Putamen (tissue), 1 donor: ENCODE measurements around the gene CCDC43.
"Not testable (repeated sequence)": the region's sequence is repeated elsewhere in the genome, so short reads cannot be mapped to it uniquely, and the experiment has no call there.

Experiments
- DNase-seq: peaks from one replicate; pipeline ENCODE4 v3.0.0-alpha.2; 2016; ENCODE audit warnings: low spot score

The CCDC43 gene, protein sequence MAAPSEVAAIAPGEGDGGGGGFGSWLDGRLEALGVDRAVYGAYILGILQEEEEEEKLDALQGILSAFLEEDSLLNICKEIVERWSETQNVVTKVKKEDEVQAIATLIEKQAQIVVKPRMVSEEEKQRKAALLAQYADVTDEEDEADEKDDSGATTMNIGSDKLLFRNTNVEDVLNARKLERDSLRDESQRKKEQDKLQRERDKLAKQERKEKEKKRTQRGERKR

DNA sequence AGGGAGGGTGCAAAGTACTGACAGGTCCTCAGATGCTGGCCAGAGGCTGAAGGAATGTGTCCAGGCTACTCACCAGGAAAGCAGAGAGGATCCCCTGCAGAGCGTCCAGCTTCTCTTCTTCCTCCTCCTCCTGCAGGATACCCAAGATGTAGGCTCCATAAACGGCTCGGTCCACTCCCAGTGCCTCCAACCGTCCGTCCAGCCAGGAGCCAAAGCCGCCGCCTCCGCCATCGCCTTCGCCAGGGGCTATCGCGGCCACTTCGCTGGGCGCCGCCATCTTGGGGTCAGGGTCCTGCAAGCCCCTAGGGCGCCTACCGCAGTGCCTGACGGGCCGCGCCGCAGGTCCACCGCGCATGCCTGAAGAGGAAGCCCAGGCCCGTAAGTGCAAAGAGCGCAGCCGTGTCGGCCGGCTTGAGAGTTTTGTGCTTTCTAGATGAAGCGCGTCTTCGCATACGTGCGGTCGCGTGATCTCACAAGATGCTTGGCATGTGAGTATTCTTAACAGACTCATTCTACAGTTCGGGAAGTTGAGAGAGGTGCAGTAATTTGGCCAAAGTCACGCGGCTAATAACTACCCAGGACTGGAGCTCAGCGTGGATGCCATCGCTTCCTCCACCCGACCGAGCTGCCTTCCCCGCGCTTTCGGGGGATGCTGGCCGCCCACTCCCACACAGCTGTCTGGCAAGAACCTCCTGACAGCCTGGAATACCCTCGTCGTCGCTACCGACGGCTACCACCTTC, at the start of gene CCDC43:
Gene CCDC43 (minus strand): TSS at position 300 of the 741 bp plus-strand sequence. CDS start 23 bp downstream, at position 277.
- DNase-seq = peak; percentile 90

DNA sequence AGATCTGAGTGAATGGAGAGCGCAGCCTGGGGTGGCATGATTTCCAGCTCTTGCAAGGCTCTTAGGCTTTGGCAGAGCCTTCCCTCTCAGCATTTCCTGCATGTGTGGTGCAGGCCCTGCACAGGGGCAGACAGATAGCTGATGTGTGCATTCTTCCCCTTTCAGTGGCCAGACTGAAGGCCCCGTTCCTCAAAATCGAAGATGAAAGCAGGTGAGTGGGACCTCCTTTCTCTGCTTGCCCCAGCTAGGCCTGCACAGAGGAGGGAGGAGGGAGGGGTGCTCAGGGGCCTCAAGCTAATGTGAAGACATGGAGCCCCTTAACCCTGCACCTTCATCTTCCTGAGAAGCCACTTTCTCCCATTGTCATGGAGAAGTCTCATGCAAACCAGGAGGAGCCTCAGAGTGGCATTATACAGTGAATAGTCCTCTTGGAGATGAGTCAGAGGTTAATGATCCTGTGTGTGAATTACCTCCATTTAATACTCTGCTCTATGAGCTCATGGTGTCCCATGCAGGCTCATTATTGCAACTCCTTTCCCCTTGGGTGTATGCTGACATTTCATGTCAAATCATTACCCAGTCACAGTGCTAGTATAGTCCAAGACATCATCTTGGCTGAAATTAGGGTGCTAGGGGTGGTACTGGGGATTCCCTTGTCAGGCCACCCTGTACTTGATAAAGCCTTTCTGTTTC, 48.8 kb upstream of the CCDC43 start:
- no peak for DNase-seq

DNA sequence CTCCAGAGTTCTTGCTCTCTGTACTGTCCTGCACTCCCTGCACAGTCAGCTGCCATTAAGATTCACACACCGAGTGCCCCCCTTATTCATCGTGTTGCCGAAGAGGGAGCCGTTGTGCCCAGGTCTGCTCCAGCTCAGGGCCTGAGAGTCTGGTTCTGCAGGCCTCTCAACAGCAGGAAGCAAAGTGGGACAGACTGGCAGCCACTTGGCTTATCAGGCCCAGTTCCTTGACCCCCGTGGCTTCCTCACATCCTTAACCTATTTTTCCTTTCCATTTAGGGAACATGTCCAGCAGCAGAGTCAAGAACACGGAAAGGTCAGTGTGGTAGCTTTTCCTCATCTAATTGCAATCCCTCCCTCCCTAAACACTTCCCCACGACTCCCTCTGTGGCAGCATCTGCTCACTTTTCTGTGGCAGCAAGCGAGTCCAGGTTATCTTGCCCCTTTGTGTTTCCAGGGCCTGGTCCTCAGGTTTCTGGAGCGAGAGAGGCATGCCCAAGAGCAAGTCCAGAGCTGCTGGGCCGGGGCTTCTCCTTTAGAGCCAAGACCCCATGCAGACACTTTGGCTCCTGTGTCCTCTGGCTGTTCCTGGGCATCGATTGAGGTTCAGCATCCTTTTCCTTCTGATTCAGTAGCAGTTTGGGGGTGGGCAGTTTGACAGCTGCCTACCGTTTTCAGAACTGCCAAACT, 47.1 kb upstream of the CCDC43 start:
- DNase-seq = no peak

DNA sequence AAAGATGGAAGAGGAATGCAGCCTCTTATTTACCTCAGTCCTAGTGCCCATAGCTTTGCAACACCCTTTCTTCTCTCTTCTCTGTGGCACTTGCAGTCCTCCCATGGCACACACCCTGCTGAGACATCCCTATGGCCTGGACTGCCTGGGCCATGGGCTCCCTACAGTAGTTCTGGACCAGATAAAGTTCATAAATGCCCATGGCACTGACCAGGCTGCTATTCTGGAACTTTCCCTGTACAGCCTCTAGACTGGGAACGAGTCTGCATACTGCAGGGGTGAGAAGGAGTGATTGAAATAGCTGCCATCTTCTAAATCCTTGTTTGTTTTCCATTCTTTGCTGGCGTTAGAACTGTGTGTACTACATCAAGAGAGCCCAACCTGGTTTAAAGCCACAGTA, 44.7 kb upstream of the CCDC43 start:
- DNase-seq = no peak

DNA sequence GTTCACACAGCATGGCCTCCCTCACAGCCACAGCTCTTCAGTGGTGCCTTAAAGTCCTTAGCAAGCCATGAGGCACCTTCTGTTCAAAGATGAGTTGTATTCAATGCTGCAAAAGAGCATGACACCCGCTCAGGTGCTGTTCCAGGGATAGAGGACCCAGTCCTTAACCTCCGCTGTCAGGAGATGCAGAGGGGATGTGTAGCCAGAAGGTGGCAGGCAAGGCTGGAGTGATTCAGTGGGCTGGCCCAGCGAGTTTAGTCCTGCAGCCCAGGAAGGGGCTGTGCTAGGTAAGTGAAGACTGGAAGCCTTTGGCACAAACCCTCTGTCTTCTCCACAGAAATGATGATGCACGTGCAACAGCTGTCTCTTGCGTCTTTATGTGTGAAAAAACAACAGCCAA, 44.2 kb upstream of the CCDC43 start:
- DNase-seq = no peak

DNA sequence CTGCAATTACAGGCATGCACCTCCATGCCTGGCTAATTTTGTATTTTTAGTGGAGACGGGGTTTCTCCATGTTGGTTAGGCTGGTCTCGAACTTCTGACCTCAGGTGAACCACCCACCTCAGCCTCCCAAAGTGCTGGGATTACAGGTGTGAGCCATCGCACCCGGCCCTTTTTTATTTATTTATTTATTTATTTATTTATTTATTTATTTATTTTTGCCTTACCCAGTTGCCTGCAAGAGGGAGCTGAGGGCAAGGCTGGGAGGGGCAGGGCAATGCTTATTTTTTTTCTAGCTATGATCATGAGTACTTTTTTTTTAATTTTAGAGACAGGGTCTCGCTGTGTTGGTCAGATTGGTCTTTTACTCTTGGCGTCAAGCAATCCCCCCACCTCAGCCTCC, 36.5 kb upstream of the CCDC43 start:
- DNase-seq = not testable (repeated sequence)

DNA sequence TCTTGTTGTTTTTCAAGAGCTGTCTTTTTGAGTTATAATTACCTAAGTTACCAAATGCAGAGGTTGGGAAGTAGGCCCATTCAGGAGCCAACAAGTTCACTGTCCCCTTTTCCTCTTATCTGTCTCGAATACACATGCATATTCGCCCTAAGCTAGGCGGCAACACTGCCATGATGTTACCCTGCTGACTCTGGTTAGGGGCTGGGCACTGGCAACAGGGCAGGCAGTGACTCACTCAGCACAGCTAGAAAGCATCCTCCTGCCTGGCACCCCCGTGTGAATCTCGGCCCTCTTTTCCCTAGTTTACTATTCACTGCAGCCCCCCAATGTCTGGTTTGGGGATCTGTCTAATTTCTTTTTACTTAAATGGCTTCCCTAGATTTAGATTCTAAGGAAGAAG, 32.7 kb upstream of the CCDC43 start:
- DNase-seq = no peak

DNA sequence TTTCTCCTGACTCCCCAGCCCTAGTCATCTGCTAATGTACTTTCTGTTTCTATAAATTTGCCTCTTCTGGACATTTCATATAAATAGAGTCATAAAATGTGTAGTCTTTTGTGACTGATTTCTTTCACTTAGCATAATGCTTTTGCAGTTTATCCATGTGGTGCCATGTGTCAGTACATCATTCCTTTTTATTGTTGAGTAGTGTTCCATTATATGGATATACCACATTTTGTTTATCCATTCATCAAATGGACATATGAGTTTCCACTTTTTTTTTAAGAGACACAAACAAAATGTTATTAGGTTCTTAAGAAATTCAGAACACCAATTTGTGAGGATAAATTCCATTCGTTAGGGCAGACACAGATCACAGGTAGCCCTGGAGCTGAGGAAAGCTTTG, 29.9 kb upstream of the CCDC43 start:
- DNase-seq = no peak

DNA sequence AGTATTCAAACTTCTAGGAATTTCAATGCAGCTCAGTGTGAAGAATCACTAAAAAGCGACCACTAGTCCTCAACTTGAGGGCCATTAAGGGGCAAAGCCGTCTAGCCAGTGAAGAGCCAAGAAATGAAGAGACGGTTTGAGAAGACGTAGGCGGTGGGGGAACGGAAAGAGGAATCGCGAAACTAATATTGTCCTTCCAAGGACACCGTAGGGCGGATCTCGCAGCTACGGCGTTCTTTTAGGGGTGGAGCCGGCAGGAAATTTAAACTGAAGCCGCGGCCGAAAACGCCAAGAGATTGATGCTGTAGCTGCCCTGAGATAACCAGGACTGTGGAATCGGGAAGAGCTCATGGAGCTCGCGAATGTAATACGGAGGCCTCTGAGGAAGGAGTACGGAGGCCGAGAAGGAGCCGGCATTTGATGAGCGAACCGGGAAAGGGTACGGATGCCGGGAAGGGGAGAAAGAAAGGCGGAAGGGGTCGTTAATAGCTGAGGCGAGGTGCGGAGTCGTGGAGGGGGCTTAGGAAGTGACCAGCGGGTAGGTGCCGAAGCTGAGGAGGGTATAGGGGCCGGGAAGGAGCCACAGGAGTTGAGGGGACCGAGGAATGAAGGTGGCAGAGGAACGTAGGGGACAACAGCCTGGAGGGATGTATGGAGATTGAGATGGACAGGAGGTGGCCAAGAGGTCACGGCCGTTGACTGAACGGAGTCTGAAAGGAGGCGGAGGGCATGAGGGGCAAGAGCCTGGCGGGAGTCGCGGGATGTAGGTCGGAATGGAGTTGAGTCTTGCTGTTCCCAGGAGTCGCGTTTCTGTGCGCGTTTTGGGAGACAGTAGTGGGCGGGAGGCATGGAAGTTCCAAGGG, 19.1 kb upstream of the CCDC43 start, which contains the start of gene DBF4B:
Gene DBF4B (plus strand): TSS at position 265 of the 863 bp plus-strand sequence. CDS start 156 bp downstream, at position 421.
- peak; percentile 89 for DNase-seq

DNA sequence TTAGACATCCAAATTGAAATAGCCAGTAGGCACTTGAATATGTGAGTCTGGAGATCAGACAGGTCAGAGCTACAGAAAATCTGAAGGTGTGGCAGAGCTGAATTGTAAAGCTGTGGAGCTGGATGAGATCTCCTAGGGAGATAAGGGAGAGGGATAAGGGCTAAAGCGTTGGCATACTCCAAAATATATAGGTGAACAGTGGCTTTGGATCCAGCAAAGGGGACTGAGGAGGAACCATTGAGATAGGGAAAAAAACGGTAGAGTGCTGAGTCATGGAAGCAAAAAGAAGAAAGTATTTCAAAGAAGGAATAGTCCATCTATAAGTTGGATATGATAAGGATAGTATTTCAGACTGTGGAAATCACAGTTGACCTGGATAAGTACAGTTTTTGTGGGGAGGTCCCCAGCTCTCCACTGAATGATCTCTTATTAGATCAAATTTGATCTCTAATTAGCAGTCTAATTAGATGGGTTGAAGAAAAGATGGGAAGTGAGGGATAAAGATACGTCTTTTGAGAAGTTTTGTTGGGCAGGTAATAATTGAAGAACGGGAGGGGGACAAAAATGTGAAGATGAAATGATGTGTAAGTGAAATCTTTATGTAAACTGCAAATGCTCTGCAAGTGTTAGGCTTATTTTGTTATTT, 18.3 kb upstream of the CCDC43 start:
- no peak for DNase-seq

DNA sequence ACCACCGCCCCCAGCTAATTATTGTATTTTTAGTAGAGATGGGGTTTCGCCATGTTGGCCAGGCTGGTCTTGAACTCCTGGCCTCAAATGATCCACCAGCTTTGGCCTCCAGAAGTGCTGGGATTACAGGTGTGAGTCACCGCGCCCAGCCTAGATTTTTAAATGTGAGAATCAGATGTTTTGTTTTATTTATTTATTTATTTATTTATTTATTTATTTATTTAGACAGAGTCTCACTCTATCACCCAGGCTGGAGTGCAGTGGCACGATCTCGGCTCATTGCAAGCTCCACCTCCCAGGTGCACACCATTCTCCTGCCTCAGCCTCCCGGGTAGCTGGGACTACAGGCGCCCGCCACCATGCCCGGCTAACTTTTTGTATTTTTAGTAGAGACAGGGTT, 10.7 kb upstream of the CCDC43 start:
- not testable (repeated sequence) for DNase-seq

DNA sequence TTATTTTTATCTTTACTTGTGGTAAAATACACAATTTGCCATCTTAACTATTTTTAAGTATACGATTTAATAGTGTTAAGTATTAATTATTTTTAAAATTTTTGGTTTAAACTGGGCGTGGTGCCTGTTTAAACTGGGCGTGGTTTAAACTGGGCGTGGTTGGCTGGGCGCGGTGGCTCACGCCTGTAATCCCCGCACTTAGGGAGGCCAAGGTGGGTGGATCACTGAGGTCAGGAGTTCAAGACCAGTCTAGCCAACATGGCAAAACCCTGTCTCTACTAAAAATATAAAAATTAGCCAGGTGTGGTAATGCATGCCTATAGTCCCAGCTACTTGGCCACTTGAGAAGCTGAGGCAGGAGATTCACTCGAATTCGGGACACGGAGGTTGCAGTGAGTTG, 4.0 kb upstream of the CCDC43 start:
- no peak for DNase-seq

DNA sequence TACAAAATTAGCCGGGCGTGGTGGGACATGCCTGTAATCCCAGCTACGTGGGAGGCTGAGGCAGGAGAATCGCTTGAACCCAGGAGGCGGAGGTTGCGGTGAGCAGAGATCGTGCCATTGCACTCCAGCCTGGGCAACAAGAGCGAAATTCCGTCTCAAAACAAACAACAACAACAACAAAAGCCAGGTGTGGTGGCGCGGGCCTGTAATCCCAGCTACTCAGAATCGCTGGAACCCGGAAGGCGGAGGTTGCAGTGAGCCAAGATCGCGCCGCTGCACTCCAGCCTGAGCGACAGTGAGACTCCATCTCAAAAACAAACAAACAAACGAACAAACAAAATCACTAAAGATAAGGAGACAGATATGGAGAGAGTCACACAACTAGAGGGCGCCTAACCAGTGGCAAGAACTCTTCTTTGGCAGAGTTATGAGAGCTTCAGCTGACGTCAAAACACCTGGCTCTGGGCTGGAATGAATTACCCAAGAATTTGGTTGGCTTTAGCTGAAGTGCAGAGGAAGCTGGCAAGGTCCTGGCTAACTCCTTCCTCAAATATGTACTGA, 1.2 kb upstream of the CCDC43 start:
- DNase-seq = not testable (repeated sequence)

DNA sequence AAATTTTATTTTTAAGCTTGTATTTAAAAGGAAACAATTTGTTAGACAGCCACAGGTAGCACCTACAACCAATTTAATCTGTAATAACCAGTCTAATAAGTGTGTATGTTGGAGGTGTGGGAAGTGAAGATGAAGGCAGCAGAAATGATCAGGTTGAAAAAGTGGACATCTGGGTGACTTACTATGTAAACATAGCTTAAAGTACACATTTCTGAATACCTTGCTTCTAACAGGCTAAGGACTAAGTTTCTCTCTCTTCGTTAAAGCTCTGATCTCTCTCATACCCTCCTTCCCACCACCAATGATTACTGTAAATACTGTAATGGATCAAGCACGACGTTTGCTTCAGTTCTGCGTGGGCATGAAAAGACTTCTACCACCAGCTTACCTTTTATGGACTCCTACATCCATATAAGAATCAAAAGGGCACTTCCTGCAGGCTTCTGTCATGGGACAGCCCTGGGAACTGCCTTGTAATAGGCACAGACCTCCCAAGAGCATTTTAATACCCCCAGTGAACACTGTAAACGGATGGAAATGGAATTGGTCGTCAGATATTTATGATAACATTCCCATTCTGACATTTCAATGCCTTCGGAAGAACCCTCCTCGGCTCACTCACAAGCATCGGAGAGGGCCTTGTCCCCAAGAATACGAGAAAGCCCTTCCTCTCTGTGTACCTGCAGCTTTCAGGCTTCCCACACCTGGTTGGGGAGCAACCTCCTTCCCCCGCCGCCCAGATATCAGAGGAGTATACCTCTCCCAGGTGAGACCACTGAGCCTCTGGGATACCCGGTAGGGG, 700 bp downstream of the CCDC43 start:
- no peak for DNase-seq

DNA sequence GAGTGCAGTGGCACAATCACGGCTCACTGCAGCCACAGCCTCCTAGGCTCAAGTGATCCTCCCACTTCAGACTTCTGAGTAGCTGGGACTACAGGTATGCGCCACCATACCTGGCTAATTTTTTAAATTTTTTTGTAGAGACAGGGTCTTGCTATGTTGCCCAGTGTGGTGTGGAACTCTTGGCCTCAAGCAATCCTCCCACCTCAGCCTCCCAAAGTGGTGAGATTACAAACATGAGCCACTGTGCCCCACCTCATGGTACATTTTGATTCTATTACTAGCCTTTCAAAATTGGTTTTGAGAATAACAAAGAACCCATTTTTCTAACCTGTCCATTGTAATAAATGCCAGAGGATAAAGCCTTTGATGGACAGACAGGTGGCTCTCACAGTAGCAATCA, 1.4 kb downstream of the CCDC43 start:
- no peak for DNase-seq

DNA sequence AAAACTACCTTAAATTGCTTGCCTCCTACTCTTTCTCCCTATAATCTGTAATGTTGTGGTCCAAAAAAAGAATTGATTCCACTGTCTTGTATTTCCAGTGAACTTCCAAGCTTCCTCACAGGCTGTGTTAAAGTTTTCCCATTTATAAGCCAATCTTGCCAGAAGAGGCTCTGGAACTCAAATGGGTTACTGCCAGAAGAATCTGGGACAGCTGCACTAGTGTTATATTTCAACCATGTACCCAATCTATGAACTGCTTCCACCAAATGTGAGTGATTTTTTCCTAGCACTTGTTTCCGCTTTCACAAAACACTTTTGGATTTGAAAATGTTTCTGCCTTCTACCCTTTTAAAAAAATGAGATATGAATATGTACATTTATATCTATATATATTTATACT, 1.8 kb downstream of the CCDC43 start:
- DNase-seq = no peak

DNA sequence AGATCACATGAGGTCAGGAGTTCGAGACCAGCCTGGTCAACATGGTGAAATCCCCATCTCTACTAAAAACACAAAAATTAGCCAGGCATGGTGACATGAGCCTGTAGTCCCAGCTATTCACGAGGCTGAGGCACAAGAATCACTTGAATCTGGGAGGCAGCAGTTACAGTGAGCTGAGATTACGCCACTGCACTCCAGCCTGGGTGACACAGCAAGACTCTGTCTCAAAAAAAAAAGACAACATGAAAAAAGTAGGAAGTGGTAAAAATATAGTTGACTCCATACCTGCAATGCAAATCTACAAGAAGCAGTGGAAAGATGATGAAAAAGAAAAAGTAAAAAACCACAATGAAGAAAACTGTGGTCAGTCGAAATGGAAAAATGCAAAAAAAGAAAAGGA, 6.3 kb downstream of the CCDC43 start:
- not testable (repeated sequence) for DNase-seq

DNA sequence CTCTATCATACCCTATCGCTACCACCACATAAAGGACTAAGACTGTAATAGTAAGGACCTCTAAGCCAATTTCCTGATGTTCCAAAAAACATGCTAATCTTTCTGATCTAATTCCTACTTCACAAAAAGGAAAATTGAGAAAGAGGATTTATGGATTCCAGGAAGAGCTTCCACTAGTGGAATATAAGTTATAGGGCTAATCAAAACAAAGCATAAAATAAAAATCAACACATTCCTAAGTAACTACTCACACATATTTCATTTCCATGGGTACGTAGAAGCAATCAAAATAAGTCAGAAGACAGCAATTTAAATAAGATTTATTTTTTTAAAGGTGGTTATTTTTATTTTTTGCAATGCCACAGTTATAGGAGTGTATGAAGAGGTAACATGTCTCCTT, 12.4 kb downstream of the CCDC43 start:
- no peak for DNase-seq

DNA sequence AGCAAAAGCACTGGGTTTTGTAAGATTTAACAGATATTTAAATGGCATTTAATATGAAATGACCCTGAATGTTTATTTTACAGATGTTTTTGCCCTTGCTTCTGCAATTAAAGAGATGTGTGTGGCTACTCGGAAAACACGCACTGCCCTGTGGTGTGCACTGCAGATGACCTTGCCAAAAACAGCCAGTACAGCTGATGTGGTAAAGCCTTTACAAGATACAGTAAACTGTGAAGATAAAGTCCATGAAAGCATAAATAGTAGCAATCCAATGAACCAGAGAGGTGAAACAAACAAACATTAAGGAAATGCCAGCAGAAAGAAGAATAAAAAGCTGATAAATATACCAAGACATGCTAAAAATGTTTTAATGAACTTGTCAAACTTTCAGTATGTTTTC, 15.7 kb downstream of the CCDC43 start:
- no peak for DNase-seq
